H1 (cell line): ENCODE data around the gene ELMO1. TPM values are rescaled to one million over a fixed set of nuclear protein-coding genes. Genes with fewer than 3 reads are reported as not detected.

Experiments used
- BCL11A ChIP-seq, 2 experiments: IDR thresholded peaks; one replicate each; pipeline ENCODE4 v1.6.1; 2011; ENCODE audit warnings: low read depth in 2 of 2, low read length in 2 of 2, mild to moderate bottlenecking in 2 of 2
- KDM4A ChIP-seq: IDR thresholded peaks from one replicate; pipeline ENCODE4 v1.7.1; 2012; ENCODE audit warnings: low read depth, mild to moderate bottlenecking, moderate library complexity, low read length, inconsistent platforms; ENCODE audit not compliant: severe bottlenecking
- SUZ12 ChIP-seq: fragments of 200-600 bp; sonication (generic); IDR thresholded peaks from 2 replicates; pipeline ENCODE4 v1.6.1; 2012; ENCODE audit warnings: mild to moderate bottlenecking, inconsistent platforms, low read length, moderate library complexity, mixed read lengths
- polyA plus RNA-seq, 7 experiments: library from polyadenylated mRNA; depleted of rRNA in 3 of 7; stranded (reverse) in 5 of 7; unstranded in 2 of 7; fragments of >200 nt in 5 of 7; fragments of 200-250 nt in 2 of 7; gene quantifications; 1 replicate in 5 of 7; 2 replicates in 1 of 7; 4 replicates in 1 of 7; pipeline versions ENCODE4 v1.2.1 to v1.2.3, GENCODE V29; 2011 to 2013; ENCODE audit warnings: missing spikeins in 2 of 7, mixed read lengths in 2 of 7
- total RNA-seq: library from RNA; stranded (reverse); fragmentation: NEBNext Ultra II Directional; extraction: Animal tissue kit (Norgen Biotek cat#: 25700); gene quantifications from 2 replicates; pipeline ENCODE4 v1.2.1, GENCODE V29; 2021

The ELMO1 gene
- total and polyA plus RNA-seq, 2 of the 8 experiments (the other 6 are each of a cell fraction or from before 2014, with no cell fraction given), result 18.4 to 21.0 TPM

- TF ChIP-seq SUZ12, result no peak
- TF ChIP-seq BCL11A (IDR thresholded peaks at IDR 0.05; ENCODE audit: low read depth in 2 of 2, low read length in 2 of 2), result no peak
- TF ChIP-seq KDM4A, result no peak
- TF ChIP-seq, all 59 proteins: peak for 0
Observed at GRCh38 chr7:37229381-37229780, 219.3 kb downstream of the ELMO1 start (continued).
